IMR-90 (cell line): ENCODE data around the gene MCM8.

Experiments
- CHD1 ChIP-seq: IDR thresholded peaks from 2 replicates; pipeline ENCODE4 v1.6.1; 2012; ENCODE audit warnings: low read depth, low read length, improper control_type of control experiment
- MXI1 ChIP-seq: IDR thresholded peaks from 2 replicates; pipeline ENCODE4 v1.6.1; 2012; ENCODE audit warnings: low read depth, mild to moderate bottlenecking, low read length, moderate library complexity, borderline replicate concordance
- POLR2A ChIP-seq: IDR thresholded peaks from 2 replicates; pipeline ENCODE4 v1.6.1; 2012; ENCODE audit warnings: mild to moderate bottlenecking, low read depth, low read length
- RCOR1 ChIP-seq: IDR thresholded peaks from 2 replicates; pipeline ENCODE4 v1.6.1; 2012; ENCODE audit warnings: mild to moderate bottlenecking, low read length, improper control_type of control experiment; ENCODE audit not compliant: insufficient replicate concordance
- RFX5 ChIP-seq: IDR thresholded peaks from 2 replicates; pipeline ENCODE4 v1.8.0; 2012; ENCODE audit warnings: low read depth, mild to moderate bottlenecking, low read length, moderate library complexity
- TF ChIP-seq, protein P1 (sequence below): conservative IDR thresholded peaks from 2 replicates; pipeline ENCODE4 v1.5.1; 2012; ENCODE audit warnings: mild to moderate bottlenecking, low read depth, low read length, improper control_type of control experiment

DNA sequence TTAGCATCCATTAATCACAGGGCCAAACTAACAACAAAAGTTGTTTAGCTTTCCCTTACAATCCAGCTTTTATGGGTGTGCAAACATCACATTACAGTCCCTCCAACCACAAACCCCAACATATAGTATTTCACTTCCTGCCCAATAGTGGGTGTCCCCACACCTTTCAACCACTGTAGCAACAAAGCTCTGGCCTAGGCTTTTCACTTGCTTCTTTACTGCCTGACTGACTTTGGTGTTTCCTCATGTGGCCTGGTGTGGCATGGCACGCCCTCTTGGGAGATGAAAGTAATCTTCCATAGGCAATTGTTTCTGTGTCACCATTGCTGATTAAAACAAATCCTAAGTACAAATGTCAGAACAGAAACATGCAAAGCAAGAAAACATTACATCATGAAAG, 46.3 kb downstream of the MCM8 start:
- TF ChIP-seq, protein P1, sequence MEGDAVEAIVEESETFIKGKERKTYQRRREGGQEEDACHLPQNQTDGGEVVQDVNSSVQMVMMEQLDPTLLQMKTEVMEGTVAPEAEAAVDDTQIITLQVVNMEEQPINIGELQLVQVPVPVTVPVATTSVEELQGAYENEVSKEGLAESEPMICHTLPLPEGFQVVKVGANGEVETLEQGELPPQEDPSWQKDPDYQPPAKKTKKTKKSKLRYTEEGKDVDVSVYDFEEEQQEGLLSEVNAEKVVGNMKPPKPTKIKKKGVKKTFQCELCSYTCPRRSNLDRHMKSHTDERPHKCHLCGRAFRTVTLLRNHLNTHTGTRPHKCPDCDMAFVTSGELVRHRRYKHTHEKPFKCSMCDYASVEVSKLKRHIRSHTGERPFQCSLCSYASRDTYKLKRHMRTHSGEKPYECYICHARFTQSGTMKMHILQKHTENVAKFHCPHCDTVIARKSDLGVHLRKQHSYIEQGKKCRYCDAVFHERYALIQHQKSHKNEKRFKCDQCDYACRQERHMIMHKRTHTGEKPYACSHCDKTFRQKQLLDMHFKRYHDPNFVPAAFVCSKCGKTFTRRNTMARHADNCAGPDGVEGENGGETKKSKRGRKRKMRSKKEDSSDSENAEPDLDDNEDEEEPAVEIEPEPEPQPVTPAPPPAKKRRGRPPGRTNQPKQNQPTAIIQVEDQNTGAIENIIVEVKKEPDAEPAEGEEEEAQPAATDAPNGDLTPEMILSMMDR: no peak
- TF ChIP-seq RCOR1 (no peak), CHD1 (no peak), MXI1 (no peak), RFX5 (no peak), POLR2A (no peak)
